Activated naive CD4-positive, alpha-beta T cell treated with anti-CD3 and anti-CD28 coated beads for 36 hours (primary cell): ENCODE data around the gene RPL36. TPM values are rescaled to one million over a fixed set of nuclear protein-coding genes. Genes with fewer than 3 reads are reported as not detected.

ENCODE experiments used
- CTCF ChIA-PET: fragments of 350-600 bp; sonication (Branson Sonifier 250); formaldehyde crosslinking; loops from one replicate; lab custom pipeline; 2021; ENCODE audit warnings: antibody characterized with exemption; lab: Charles Lee
- DNase-seq: peaks from one replicate; pipeline ENCODE4 v3.0.0-alpha.2; 2020
- H3K27ac Mint-ChIP-seq: one replicate; pipeline ENCODE4 v1.8.0; 2021; ENCODE audit warnings: mild to moderate bottlenecking, mixed read lengths
- H3K27me3 Mint-ChIP-seq: one replicate; pipeline ENCODE4 v1.8.0; 2021; ENCODE audit warnings: low read depth, mixed read lengths
- H3K36me3 Mint-ChIP-seq: one replicate; pipeline ENCODE4 v1.8.0; 2021; ENCODE audit warnings: low read depth, mixed read lengths
- H3K4me1 Mint-ChIP-seq: one replicate; pipeline ENCODE4 v1.8.0; 2021; ENCODE audit warnings: low read depth, mixed read lengths
- H3K4me3 Mint-ChIP-seq: one replicate; pipeline ENCODE4 v1.8.0; 2021; ENCODE audit warnings: mild to moderate bottlenecking, moderate library complexity, mixed read lengths
- H3K9me3 Mint-ChIP-seq: one replicate; pipeline ENCODE4 v1.8.0; 2021; ENCODE audit warnings: mixed read lengths
- intact Hi-C: fragments of 100-400 bp; cut with micrococcal nuclease; formaldehyde crosslinking; loops from one replicate; pipeline ENCODE4 v1.15.1; 2023
- total RNA-seq, 2 experiments: library from RNA; stranded (reverse); gene quantifications; one replicate each; pipeline ENCODE4 v1.2.3, GENCODE V29; 2021

The RPL36 gene
- 1,000 to 10,000 TPM; 1,916 to 2,003 TPM for total RNA-seq

DNA sequence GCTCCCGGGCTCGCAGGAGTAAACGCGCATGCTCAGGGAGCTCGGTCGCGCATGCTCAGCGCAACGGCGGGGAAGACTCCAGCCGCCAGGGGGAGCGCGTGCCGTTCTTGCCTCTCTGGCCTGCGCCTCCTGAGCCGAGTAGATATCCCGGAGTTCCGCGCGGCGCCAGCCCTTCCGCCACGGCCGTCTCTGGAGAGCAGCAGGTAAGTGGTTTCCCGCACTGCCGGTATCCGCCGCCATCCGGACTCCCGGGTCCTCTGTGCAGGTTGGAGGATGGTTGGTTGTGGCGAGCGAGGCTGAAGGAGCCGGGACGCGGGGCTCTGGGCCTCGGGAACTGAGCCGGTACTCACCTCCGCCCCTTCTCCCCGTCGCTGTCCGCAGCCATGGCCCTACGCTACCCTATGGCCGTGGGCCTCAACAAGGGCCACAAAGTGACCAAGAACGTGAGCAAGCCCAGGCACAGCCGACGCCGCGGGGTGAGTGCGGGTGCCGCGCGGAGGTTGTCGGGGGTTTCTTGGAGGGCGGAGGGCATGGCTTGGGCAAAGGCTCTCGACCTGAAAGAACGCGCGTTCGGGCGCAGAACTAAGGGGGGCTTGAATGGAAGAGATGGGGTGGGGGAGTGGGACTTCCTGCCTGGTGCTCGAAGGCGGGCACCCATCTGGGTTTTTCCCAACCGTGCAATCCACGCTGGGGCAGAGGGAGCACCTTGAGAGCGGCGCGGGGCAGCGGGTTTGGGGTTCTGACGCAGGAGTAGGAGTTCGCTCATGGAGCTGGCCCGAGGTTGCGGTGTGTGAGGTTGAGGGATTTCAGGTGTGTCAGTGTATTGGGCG lies at the start of gene RPL36:
RPL36 (plus strand) TSS at position 171 of the 830 bp plus-strand sequence; CDS start at position 384, 213 bp downstream.
- H3K4me3 Mint-ChIP-seq = peak within 1 kb of the TSS; percentile 98
- no peaks in the 10 kb centered on the region for H3K9me3 Mint-ChIP-seq
- no peaks in the 10 kb centered on the region for H3K27me3 Mint-ChIP-seq
- intact Hi-C loops = loop anchor here (1.0 kb wide), 5 partner anchors 10 to 104 kb away; partner anchors contain the start of genes CATSPERD, LONP1, MICOS13 and SAFB2
- H3K4me1 Mint-ChIP-seq = peaks cover 22% of the 10 kb centered on the region
- peak within 1 kb of the TSS; percentile 96 for H3K27ac Mint-ChIP-seq
- CTCF ChIA-PET = interaction anchor here (0.6 to 3.9 kb wide), 17 partner anchors 8 to 252 kb away, joined by 3 to 37 read pairs (median 4); partner anchors contain the start of genes CATSPERD, LONP1, SAFB and SAFB2
- peaks cover 43% of the 10 kb centered on the region for H3K36me3 Mint-ChIP-seq
- peak; percentile 100 for DNase-seq

DNA sequence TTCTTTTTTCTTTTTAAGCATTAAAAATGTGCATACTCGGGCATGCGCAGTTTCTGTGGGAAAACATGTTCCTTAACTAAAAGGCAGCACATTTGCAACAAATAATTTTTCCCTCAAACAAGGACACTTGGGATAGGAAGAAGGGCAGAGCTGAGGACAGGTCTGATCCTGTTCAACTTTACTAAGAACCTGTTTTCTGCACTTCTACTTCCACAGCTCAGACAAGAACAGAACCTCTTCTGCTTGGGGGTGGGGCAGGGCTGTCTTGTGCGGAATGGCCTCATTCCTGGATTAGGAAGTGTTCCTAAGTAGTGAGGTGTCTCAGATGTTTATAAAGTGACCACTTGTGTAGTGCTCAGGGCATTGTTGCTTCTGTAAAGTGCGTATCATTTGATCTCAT lies 48.9 kb upstream of the RPL36 start:
- Mint-ChIP-seq H3K9me3 (no peaks in the 10 kb centered on the region), H3K27ac (no peak overlapping the region), H3K36me3 (peaks cover 39% of the 10 kb centered on the region), H3K4me1 (peaks cover 27% of the 10 kb centered on the region), H3K27me3 (no peaks in the 10 kb centered on the region), H3K4me3 (no peak overlapping the region)
- CTCF ChIA-PET = no interaction called here
- DNase-seq = no peak
- intact Hi-C loops = no loop called here

DNA sequence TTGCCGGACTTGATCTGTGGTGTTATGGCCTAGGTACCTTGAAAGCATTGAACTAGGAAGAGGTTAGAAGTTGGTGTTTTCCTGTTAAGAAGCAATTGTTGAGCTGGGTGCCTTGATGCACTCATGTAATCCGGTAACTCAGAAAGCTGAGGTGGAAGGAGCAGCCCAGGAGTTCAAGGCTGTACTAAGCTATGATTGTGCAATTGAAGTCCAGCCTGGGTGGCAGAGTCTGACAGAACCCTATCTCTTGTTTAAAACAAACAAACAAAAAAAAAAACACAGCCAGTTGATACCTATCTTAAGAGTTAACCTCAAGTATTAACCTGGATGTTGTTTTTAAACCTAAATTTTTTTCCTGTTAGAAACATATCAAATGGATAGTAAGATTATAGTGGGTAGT lies 47.9 kb upstream of the RPL36 start:
- Mint-ChIP-seq H3K4me3 (no peak overlapping the region), H3K9me3 (no peaks in the 10 kb centered on the region), H3K36me3 (peaks cover 49% of the 10 kb centered on the region), H3K4me1 (peaks cover 25% of the 10 kb centered on the region), H3K27me3 (no peaks in the 10 kb centered on the region), H3K27ac (no peak overlapping the region)
- intact Hi-C loops = no loop called here
- CTCF ChIA-PET = no interaction called here
- no peak for DNase-seq

DNA sequence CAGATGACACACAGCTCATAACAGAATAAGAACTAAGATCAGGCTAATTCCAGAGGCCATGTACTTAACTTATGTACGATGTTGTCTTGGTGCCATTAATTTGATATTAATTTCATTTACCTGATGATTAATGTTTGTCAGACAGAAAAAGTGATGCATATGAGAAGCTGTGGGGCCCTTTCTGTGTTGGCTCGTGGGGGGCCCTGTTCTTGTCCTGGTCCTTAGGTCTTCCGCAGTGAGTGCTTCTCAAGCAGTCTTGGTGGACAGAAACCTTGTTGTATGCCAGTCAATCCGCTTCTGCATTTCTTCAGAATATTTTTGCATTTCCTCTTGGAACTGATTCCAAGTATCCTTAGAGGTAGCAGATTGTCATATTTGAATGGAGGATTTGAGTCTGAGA lies 47.0 kb upstream of the RPL36 start:
- CTCF ChIA-PET = no interaction called here
- Mint-ChIP-seq H3K36me3 (peaks cover 53% of the 10 kb centered on the region), H3K27ac (no peak overlapping the region), H3K9me3 (no peaks in the 10 kb centered on the region), H3K4me1 (peaks cover 18% of the 10 kb centered on the region), H3K27me3 (no peaks in the 10 kb centered on the region), H3K4me3 (no peak overlapping the region)
- intact Hi-C loops = no loop called here
- no peak for DNase-seq

DNA sequence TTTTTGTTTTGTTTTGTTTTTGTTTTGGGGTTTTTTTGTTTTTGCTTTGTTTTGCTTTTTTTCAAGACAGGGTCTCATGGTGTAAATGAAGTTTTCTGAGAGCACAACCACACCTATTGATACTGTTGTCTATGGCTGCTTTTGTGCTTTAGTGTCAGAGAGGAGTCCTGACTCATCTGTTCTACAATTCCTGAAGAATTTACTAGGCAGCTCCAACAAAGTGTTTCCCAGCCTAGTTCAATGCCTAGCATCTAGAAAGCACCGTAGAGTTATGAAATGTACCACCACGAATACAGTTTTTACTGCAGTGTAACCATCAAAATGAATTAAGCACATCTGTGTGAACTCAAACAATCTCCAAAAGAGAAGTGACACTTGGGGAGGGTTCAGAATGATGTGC lies 46.1 kb upstream of the RPL36 start:
- intact Hi-C loops = no loop called here
- H3K27ac Mint-ChIP-seq = no peak overlapping the region
- H3K27me3 Mint-ChIP-seq = no peaks in the 10 kb centered on the region
- no peak overlapping the region for H3K4me3 Mint-ChIP-seq
- DNase-seq = no peak
- peaks cover 58% of the 10 kb centered on the region for H3K36me3 Mint-ChIP-seq
- CTCF ChIA-PET = no interaction called here
- peaks cover 15% of the 10 kb centered on the region for H3K4me1 Mint-ChIP-seq
- H3K9me3 Mint-ChIP-seq = no peaks in the 10 kb centered on the region

DNA sequence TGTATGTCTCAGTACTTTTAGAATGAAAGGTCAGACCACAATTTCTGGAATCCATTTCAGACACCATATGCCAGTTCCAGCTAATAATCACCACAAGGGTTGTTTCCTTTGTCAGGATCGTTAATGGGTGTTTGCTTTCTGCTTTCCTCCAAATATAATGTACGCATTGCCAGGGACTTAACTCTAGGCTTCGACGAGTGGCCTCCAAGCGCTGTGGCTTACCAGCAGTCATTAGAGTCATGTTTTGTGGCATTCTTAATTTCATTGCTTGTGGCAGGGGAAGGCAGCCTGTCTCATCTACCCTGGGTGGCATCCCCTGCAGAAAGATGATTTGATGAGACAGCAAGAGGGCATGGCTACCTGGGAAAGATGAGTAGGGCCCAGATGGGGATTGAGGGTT lies 44.7 kb upstream of the RPL36 start:
- H3K36me3 Mint-ChIP-seq = peaks cover 64% of the 10 kb centered on the region
- no peak for DNase-seq
- CTCF ChIA-PET = interaction anchor here (2.3 kb wide), 1 partner anchor 44 kb away, joined by 9 read pairs; no protein-coding TSS in a partner anchor
- no peak overlapping the region for H3K4me3 Mint-ChIP-seq
- no peak overlapping the region for H3K27ac Mint-ChIP-seq
- intact Hi-C loops = no loop called here
- no peaks in the 10 kb centered on the region for H3K9me3 Mint-ChIP-seq
- H3K4me1 Mint-ChIP-seq = peaks cover 12% of the 10 kb centered on the region
- no peaks in the 10 kb centered on the region for H3K27me3 Mint-ChIP-seq

DNA sequence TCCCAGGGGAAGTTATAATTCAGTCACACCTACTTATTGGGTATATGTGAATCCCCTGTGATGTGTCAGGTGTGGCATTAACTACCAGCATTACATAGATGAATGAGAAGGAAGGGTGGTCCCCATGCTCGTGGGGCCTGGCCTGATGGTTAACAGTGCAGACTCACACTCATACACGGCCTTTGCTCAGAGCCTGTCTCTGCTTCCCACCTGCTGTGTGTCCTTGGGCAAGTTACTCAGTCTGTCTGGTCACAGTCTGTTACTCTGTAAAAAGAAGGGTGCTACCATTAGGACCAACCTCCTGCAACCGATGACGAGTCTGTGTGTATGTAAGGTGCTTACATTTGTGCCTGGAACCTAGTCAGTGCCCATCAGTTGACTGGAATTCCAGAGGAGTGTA lies 43.4 kb upstream of the RPL36 start:
- H3K9me3 Mint-ChIP-seq = no peaks in the 10 kb centered on the region

DNA sequence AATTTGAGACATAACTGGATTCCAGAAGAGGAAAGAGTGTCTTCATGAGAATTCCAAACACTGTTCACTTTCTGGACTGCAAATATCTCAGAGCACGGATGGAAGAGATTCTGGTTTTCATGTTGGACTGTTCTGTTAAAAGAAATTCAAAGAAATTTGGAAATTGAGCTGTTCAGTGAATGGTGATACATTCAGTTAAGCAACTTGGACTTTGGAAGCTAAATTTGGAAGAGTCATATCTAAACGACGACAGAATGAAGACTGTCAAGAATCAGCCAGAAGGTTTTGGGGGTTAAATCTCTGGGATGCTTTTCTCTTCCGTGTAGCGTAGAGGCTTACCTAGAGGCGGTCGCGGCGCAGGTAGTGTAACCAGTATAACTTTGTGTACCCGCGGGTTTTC lies 41.6 kb upstream of the RPL36 start:
- H3K27me3 Mint-ChIP-seq = no peaks in the 10 kb centered on the region
- intact Hi-C loops = no loop called here
- no peak overlapping the region for H3K27ac Mint-ChIP-seq
- DNase-seq = no peak
- peaks cover 61% of the 10 kb centered on the region for H3K36me3 Mint-ChIP-seq
- peaks cover 2% of the 10 kb centered on the region for H3K4me1 Mint-ChIP-seq
- CTCF ChIA-PET = no interaction called here
- H3K9me3 Mint-ChIP-seq = no peaks in the 10 kb centered on the region
- H3K4me3 Mint-ChIP-seq = no peak overlapping the region

More for the DNA sequence above, 43.4 kb upstream of the RPL36 start:
- intact Hi-C loops = no loop called here
- CTCF ChIA-PET = interaction anchor here (2.3 kb wide), 1 partner anchor 42 kb away, joined by 9 read pairs; no protein-coding TSS in a partner anchor
- Mint-ChIP-seq H3K27me3 (no peaks in the 10 kb centered on the region), H3K4me3 (no peak overlapping the region), H3K36me3 (peaks cover 66% of the 10 kb centered on the region), H3K27ac (peak overlapping the region; percentile 14), H3K4me1 (peaks cover 8% of the 10 kb centered on the region)
- DNase-seq = no peak

DNA sequence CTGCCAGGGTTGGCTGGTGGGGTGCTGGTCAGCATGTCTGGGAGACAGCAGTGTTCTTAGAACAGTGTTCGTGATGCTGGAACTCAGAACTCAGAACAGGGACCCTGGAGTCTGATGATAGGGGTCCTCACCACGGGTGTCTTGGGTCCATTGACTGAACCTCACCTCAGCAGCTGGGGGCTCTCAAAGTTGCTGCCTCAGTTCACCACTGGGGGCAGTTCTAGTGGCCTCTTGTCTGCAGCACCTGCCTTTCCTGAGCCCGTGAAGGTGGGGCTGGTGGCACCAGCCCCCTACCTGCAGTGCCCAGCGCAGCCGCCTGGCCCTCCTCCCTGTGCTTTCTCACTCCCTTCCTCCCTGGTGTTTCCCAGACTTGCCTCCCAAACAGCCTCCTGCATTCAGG lies 38.7 kb upstream of the RPL36 start:
- no peaks in the 10 kb centered on the region for H3K4me1 Mint-ChIP-seq
- no peaks in the 10 kb centered on the region for H3K27me3 Mint-ChIP-seq
- H3K27ac Mint-ChIP-seq = no peak overlapping the region
- H3K9me3 Mint-ChIP-seq = no peaks in the 10 kb centered on the region
- intact Hi-C loops = no loop called here
- CTCF ChIA-PET = no interaction called here
- H3K4me3 Mint-ChIP-seq = no peak overlapping the region
- no peak for DNase-seq
- H3K36me3 Mint-ChIP-seq = peaks cover 54% of the 10 kb centered on the region

DNA sequence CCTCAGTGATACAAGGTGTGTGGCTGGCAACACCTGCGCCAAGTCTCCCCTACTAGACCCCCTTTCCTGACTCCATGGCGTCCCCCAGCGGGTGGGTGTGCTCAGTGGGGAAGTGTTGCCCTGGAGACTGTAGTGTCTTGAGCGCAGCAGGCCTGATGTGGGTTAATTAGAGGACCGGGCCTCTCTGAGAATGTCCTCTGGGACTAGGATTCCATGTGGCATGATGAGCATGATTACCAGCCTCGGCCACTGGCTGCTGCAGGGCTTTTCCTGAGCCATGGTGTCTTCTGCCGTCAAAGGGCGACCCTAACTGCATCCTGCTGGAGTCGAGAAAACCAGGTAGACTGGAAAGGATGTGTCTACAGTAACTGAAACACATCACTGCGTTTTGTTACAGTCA lies 37.8 kb upstream of the RPL36 start:
- H3K4me3 Mint-ChIP-seq = no peak overlapping the region
- H3K27ac Mint-ChIP-seq = no peak overlapping the region
- no peak for DNase-seq
- intact Hi-C loops = no loop called here
- H3K4me1 Mint-ChIP-seq = no peaks in the 10 kb centered on the region
- CTCF ChIA-PET = no interaction called here
- H3K36me3 Mint-ChIP-seq = peaks cover 48% of the 10 kb centered on the region
- no peaks in the 10 kb centered on the region for H3K27me3 Mint-ChIP-seq
- H3K9me3 Mint-ChIP-seq = no peaks in the 10 kb centered on the region

DNA sequence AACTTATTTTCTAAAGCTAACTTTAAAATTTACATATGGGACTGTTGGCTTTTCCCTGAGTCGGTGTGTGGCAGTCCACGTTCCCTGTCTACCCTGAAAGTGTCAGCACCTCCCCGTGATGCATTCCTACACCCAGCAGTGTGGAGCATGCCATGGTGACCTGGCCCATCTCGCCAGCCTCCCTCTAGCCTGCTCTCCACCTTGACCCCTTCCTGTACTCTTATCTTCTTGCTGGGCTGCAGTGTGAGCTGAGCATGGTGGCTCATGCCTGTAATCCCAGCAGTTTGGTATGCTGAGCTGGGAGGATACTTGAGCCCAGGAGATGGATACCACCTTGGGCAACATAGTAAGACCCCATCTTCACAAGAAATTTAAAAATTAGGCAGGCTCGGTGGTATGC lies 35.2 kb upstream of the RPL36 start:
- DNase-seq = no peak
- Mint-ChIP-seq H3K27ac (peak overlapping the region; percentile 9), H3K4me3 (no peak overlapping the region), H3K27me3 (no peaks in the 10 kb centered on the region), H3K9me3 (no peaks in the 10 kb centered on the region), H3K4me1 (no peaks in the 10 kb centered on the region), H3K36me3 (peaks cover 47% of the 10 kb centered on the region)
- CTCF ChIA-PET = no interaction called here
- intact Hi-C loops = no loop called here

DNA sequence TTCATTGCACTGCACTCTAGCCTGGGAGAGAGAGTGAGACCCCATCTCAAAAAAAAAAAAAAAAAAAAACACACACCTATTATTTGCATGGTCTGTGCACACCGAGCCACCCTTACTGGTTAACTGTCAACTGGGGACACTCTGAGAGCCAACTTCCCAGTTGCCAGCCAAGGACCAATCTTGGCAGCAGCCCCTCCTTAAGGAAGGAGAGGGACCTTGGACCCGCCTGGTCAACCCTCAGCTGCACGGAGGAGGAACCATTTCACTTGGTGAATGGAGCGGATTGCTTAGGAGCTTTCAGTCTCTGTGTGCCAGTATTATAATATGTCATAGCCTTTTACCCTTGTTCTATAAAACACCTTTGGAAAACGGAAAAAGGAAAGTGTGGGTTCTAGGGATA lies 34.7 kb upstream of the RPL36 start:
- CTCF ChIA-PET = no interaction called here
- intact Hi-C loops = no loop called here
- no peaks in the 10 kb centered on the region for H3K27me3 Mint-ChIP-seq
- peaks cover 44% of the 10 kb centered on the region for H3K36me3 Mint-ChIP-seq
- H3K4me3 Mint-ChIP-seq = no peak overlapping the region
- DNase-seq = no peak
- no peaks in the 10 kb centered on the region for H3K4me1 Mint-ChIP-seq
- H3K9me3 Mint-ChIP-seq = no peaks in the 10 kb centered on the region
- H3K27ac Mint-ChIP-seq = no peak overlapping the region

DNA sequence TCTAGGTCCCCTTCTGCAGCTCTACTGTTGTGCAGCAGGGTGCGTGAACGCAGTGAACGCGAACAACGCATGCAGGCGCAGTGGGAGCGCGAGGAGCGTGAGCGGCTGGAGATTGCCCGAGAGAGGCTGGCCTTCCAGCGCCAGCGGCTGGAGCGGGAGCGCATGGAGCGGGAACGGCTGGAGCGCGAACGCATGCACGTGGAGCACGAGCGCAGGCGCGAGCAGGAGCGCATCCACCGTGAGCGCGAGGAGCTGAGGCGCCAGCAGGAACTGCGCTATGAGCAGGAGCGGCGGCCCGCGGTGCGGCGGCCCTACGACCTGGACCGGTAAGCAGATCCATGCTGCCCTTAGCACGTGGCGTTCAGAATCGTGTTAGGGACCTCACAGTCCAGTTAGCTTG lies 28.6 kb upstream of the RPL36 start:
- H3K36me3 Mint-ChIP-seq = peaks cover 52% of the 10 kb centered on the region
- CTCF ChIA-PET = no interaction called here

More for the DNA sequence above, 28.6 kb upstream of the RPL36 start:
- no peak for DNase-seq
- intact Hi-C loops = no loop called here
- Mint-ChIP-seq H3K4me3 (no peak overlapping the region), H3K9me3 (no peaks in the 10 kb centered on the region), H3K4me1 (no peaks in the 10 kb centered on the region), H3K27me3 (no peaks in the 10 kb centered on the region), H3K27ac (no peak overlapping the region)
